Measurements from ENCODE around the gene HBEGF.

HBEGF gene

DNA sequence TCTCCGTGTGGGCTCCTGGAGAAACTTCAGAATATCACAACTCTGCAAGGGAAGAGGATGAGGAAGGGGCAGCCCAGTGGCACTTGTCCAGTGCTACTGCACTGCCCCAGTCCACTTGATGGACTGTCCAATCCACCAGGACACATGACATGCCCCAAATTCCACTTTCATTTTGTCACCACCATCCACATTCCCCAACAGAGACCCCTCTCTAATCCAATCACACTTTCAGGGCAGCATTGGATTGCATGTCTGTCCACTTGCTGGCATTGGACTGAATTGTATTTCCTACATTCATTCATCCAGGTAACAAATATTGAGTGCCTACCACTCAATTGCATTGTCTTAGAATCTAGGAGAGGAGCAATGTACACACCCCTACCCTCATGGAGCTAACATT, 14.8 kb downstream of the HBEGF start:
- no peak for DNase-seq

DNA sequence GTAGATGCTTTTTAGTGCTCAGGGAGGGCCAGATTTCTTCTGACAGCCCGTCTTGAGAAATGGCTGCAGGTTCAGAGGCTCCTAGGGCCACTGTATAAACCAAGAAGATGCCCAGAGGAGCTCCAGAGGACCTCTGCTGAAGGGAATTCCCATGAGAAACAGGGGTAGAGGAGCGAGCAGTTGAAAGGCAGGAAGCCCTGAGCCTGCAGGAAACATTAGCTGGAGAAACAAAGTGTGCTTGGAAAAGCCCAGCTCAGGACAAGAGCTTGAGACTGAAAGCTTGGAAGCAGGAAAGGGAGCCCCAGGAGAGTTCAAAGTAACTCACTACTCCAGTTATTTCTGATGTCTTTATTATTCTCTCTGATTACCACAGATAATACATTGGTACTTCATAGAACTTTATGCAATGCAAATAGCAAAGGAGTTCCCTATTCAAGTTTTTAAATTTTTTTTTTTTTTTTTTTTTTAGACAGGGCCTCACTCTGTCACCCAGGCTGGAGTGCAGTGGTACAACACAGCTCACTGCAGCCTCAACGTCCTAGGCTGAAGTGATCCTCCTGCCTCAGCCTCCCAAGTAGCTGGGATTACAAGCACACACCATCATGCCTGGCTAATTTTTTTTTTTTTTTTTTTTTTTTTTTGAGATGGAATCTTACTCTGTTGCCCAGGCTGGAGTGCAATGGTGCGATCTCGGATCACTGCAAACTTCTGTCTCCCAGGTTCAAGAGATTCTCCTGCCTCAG, 16.5 kb downstream of the HBEGF start:
- no peak for DNase-seq

DNA sequence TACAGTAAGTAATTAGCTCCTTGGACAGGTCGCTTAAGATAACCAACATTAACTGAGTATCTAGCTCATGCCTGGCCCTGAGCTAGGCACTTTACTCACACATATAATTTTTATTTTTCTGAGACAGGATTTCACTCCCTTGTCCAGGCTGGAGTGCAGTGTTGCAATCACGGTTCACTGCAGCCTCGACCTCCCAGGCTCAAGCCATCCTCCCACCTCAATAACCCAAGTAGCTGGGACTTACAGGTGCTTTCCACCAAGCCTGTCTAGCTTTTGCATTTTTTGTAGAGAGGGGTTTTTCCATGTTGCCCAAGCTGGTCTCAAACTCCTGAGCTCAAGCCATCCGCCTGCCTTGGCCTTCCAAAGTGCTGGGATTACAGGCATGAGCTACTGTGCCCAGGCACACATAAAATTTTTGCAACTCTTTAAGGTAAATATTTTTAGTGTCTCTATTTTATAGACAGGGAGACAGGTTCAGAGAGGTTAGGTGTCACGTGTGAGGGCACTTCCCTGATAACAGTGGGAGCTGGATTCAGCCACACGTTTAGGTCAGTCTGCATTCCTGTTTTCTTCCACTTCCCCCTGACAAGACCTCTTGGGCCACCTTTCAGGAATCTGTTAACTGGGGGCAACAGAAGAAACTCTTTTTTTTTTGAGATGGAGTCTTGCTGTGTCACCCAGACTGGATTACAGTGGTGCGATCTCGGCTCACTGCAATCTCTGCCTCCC, 18.2 kb downstream of the HBEGF start:
- no peak for DNase-seq

DNA sequence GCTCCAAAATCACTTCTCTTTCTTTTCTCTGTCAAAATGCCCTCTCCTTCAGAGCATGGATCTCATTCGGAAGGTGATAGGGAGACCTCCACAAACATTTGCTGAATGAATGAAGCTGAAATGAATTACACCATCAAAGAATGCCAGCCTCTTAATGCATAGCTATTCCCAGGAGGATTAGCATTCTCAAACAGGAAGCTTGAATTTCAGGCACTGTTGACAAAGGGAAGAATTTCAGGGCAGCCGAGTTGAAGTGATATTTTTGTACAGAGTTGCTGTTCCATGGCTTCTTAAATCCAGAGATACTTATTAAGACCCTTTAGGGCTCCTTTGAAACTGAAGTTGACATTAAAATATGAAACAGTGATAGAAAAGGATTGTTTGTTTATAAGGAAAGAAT, 18.8 kb downstream of the HBEGF start:
- DNase-seq: no peak

DNA sequence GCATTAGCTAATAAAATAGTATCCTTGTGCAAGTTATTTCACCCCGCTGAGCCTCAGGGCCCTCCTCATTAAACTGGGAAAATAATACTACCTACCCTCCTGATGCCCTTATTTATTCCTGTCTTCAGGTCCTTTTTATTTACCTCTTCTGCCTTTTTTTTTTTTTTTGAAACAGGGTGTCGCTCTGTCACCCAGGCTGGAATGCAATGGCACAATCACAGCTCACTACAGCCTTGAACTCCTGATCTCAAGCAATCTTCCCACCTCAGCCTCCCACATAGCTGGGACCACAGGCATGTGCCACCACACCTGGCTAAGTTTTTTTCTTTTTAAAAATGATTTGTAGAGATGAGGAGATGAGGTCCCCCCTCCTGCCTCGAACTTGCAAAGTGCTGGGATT, 20.9 kb downstream of the HBEGF start:
- DNase-seq: no peak

DNA sequence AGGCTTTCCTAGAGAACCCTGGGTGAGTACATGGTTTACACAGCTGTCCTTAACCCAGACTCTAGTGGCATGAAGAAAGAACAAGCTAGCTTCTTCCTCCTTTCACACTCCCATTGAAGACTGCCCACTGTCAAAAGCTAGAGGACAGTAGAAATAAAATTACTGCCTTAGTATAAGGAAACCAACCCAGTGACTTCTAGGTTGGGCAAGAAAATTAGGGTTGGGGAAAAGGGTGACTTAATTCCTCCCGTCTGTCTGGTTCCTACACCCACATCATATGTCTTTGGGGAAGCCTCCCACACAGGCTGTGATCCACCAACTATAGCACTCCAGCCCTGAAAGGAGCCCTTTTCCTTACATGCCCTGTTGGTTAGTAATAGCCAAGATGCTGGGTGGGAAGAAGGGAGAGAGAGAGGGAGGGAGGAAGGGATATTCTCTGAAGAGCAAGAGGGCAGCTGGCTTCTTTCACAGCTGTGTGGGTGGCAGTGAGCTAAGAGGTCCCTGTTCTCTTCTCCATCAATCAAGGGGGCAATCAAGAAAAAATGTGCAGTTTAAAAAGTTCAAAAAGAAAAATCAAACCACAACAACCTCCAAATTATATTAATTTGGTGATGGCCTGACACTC, 21.7 kb downstream of the HBEGF start:
- no peak for DNase-seq

DNA sequence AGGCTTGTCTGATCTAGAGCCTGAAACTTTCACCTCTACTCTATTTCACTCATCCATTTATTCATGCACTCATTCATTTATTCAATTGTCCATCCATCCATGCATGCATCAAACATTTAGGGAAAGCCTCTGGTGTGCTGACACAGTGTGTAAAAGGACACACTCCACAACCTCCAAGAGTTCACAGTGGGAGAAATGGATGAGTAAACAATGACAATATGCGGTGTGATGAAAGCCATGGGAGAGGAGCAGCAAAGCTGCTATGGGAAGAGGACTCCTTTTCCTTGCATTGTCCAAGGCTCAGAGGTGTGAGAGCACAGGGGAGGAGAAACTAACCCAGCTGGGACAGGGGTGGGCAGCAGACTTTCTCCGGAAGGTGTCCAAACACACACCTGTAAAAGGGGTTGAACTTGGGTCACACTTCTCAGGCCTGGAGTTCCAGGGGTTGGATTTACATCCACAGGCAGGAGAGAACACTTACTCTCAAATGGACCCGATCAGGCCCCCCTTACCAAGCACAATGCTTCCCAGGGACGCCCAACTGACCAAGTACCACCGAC, 22.3 kb downstream of the HBEGF start:
- DNase-seq: no peak

DNA sequence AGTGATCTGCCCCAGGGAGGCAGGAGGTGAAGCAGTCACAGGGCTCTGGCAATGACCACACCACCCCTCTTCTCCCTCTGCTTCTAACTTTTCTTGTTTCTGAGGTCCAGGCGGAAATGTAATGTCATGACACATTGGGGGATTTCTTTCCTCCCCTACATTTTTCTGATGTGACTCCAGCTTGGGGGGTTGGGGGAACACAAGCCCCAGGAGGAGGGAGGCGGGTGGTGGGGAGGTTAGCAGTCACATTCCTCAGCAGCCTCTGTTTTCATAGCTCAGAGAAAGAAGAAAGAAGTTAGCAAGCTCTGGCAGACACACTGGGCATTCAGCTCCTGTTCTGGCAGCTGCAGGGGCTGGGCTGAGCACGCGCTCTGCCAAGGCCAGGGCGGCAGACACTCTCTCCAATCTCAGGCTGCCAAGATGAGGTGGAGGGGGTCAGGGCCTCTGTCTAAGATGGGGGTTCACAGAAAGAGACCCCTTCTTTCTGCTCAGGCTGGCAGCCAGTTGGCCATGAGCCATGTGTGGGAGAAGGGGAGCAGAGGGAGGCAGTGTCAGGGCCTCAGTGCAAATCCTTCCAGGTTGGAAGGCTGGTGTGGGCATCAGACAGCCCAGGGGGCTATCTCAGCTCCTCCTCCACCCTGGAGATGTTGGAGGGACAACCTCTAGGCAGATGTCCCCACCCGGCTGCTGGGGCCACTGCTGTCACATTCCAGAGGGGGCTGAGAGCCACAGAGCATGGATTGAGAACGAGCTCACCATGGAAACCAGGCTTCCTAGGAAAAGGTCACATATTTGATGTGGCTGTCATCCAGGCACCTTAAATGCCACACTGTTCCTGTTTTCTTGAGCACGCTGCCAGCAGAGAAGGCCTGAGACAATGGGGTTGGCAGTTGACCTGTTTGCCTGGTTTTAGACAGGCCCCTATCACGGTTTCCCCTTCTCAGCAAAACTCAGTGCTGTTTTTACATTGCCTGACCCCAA, 23.4 kb downstream of the HBEGF start:
- DNase-seq: no peak

DNA sequence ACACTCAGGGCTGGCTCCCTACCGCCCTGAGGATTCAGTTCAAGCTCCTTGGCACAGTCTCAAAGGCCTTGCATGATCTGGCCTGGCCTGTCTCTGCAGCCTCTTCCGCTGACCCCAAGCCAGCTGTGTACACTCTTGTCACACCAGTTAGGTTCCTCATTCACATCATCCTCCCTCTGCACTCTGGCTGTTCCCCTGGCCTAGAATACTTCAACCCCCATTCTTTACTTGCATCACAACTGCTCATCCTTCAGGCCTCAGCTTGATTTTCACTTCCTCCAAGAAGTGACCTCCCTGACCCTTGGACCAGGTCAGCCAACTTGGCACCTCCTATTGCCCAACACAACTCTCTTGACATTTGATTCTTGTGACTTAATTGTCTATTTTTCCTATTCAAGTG, 24.6 kb downstream of the HBEGF start:
- DNase-seq: no peak

DNA sequence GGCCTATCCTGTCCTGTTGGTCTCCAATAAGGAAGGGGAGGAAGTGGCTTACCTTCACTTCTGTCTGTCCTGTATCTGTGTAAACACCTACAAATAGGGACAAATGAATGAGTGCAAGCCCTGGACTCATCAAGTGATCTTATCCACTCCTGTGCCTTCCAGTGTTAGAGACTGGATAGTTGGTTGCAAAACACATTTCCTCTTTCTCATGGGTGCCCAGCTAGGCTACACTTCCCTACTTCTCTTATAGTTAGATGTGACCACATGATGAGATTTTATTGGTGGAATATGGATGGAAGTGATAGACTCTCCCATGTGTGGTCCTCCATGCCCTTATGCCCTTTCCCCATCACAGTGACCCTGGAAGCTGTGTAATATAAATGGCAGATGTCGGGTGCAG, 26.6 kb downstream of the HBEGF start:
- DNase-seq: no peak

DNA sequence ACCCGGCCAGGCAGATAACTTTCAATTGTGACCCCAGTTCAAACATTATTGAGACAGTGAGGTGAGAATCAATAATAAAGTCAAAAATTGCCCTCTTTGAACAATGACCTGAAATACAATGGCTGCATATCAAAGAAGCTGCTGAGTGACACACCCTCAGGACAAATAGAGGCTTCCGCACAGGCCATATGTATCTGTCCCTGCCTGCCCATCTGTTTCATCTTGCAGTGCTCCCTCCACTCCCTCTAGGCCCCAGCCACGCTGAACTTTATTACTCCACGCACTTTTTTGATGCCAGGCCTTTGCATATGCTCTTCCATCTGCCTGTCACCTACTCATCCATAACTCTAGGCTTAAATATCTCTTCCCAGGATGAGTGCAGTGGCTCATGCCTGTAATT, 27.6 kb downstream of the HBEGF start:
- no peak for DNase-seq

DNA sequence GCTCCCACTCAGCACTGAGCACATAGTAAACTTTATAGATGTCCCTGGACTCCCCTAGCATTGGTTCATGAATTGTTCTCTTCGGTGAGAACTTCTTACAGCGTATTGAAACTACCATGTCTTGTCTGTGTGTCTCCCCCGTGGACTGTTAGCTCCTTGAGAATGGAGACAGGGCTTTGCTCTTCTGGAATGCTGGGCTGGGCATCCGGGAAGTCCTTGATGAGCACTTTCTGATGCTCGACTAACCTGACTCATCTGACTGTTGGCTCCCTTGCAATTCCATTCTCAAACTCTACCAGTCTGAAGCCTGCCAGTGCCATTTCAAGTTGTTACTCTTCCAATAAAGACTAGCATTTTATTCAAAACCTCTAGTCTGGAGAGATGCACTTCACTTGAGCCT, 28.5 kb downstream of the HBEGF start:
- no peak for DNase-seq

DNA sequence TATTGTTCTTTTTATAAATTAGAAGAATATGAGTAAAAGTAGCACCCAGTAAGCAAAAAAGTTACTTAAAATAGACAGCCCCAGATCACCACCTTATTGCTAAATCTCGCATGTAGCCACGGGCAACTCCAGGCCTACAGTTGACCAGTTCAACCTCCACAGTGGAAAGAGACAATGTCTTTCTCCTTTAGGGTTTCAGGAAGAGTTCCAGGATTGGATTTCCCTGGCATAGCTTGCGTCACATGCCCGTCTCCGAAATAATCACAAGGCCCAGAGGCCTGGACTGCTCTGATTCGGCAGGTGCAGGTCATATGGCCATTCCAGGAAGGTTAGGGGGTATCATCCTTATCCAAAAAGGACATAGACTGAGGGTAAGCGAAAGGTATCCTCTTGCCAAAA, 33.6 kb downstream of the HBEGF start:
- DNase-seq: no peak

DNA sequence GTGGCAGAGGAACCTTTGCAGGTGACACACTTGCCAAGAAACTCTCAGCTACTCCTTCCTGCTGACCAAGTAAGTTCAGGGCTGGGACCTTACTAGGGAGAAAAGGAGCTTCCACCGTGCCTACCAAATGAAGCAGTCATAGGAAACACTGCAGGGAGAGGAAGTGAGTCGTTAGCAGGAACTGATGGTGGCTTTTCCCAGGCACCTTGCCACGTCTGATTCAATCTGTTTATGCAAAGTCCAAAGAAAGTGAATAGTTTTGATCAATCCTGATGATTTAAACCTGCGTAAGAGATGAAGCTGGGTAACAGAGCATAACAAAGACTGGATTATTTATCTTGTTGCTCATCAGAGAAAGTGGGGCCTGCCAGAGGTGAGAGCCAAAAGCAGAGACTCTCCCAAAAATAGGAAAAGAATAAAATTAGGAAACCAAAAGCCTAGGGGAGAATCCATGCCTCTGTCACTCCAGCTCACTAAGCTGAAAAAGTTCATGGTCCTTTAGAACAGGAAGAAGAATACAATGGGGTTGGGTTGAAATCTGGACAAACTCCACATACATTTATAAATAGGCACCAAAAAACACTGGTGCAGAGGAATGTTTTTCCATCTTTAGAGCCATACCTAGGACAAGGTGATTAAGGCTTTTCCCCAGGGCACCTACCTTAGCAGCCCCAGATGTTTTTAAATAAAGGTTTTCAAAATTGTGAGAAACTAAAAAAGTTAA, 34.2 kb downstream of the HBEGF start:
- DNase-seq: no peak

DNA sequence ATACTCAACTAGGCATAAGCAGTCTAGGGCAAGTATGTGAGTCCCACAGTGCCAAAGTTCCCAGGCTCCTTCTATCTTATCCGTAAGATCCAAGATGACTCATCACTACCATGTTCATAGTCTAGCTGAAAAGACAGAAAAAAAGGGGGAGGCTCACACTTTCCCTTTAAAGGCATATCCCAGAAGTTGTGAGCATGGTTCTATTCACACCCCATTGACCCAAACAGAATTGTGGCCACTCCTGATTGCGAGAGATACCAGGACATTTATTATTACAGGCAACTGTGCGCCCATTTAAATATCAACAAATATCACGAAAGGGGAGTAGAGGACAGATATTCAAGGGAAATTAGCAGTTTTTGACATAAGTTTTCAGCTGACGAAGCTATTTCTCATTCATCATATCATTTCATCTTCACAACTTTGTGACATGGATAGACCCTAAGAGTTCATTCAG, 35.4 kb downstream of the HBEGF start:
- DNase-seq: no peak

DNA sequence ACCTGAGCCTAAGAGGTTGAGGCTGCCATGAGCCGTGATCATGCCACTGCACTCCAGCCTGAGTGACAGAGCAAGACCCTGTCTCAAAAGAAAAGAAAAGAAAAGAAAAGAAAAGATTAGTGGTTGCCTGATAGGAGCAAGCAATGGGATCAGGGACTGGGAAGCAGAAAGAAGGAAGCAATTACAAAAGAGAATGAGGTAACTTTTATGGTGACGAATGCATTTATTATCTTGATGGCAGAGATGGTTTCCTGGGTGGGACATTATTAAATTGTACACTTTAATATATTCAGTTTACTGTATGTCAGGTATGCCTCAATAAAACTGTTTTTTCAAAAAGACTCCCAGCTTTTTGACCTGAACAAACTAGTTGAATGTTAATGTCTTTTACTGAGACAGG, 36.0 kb downstream of the HBEGF start:
- DNase-seq: no peak

DNA sequence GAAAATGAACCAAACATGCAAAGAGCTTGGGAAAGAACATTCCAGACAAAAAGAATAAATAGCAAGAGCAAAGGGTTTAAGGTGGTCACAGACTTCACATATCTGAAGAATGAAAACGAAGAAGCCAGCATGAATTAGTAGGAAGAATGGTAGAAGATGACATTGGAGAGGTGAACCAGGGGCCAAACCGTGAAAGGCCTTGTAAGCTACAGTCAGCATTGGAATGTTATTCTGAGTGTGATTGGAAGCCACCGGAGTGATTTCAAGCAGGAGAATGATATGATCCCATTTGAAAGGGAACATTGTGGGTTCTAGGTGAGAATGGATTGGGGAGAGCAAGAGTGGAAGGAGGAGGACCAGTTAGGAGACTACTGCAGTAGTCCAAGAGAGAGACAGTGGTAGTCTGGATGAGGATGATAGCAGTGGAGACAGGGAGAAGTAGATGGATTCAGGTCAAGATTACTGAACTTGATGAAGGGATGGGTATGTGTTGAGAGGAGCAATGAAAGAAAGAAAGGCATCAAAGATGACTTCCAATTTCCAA, 36.6 kb downstream of the HBEGF start:
- DNase-seq: no peak

DNA sequence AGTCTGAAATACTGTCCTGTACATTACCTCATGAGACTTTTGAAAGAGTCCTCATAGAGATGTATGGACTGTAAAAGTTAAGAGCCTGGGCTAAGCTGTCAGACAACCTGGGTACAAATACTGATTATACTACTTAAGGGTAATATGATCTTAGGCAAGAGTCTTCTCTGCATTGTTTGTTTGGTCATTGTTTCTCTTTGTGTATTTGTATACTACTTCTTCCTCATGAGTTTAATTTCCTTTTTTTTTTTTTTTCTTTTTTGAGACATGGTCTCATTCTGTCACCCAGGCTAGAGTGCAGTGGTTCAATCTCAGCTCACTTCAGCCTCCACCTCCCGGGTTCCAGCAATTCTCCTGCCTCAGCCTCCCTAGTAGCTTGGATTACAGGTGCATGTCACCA, 40.9 kb downstream of the HBEGF start:
- DNase-seq: no peak

DNA sequence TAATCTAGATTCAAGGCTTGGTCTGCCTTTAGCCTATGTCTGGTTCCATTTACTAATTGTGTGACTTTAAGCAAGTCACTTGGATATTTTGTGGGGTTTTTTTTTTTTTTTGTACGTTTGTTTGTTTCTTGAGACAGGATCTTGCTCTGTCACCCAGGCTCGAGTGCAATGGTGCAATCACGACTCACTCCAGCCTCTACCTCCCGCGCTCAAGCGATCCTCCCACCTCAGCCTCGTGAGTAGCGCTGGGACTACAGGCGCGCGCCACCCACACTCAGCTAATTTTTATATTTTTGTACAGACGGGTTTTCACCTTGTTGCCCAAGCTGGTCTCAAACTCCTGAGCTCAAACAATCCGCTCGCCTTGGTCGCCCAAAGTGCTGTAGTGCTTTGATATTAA, 42.4 kb downstream of the HBEGF start:
- no peak for DNase-seq

DNA sequence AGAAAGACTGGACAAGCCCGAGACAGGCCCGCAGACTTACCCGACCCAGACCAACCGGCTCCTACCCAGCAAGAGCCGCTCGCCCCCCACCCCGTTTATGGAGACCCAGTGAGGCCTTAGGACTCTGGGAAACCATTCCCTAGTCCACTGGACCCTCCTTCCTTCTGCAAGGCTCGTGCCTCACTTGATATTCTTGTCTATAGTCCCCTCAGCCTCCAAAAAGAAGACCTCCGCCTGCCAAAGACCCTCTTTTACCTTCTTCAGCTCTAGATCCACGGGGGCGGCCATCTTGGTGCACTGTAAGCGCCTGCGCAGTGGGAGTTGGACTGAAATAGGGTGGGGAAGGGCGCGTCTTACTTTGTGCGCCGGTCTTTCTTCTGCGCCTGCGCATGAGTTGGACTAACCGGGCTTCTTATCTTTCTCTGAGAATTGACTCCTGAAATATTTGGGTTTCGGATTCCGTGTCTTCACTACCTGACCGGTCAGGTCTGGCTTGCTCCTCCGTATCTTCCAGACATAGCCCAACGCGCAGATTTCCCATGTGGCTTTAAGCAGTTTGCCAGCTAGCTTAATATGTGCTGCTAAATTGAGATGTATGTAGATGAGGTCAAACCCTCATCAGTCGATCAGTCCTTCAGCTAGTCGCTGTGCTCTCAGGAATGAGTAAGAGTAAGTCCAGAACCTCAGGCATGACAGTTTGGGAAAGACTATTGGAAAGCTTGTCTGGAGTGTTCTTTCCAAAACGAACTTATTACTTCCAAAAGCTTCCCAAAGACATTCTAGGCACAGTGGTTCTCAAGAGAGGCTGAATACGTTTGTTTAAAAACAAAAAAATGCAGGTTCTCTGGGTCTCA, 43.4 kb downstream of the HBEGF start, which contains the start of gene PFDN1:
TSS of gene PFDN1 (minus strand) at position 316 of the 854 bp plus-strand sequence. CDS start at position 288, 28 bp downstream.
- DNase-seq: peak; percentile 90

Measured in NCI-H1694 (cell line).